ENCODE measurements around the gene ENG. TPM values are rescaled to one million over a fixed set of nuclear protein-coding genes. Genes with fewer than 3 reads are reported as not detected.

ENG gene
- total RNA-seq, 1 donor from 2014 or later = 130 TPM

- TF ChIP-seq POLR2A (IDR thresholded peaks at IDR 0.05) = no peak
- no peak for TF ChIP-seq CTCF (IDR thresholded peaks at IDR 0.05)
- peak; percentile 30 to 71 for TF ChIP-seq POLR2AphosphoS5 (IDR thresholded peaks at IDR 0.05; ENCODE audit: insufficient read depth in 1 of 2, low read depth in 1 of 2)
Measured at GRCh38 chr9:127833555-127833954, 20.9 kb downstream of the ENG start.

GRCh38 chr9:127832248-127832647 lies 22.2 kb downstream of the ENG start:
- Histone ChIP-seq H3K4me3 (no peak overlapping the region), H3K36me3 (no peaks in the 10 kb centered on the region), H3K27me3 (no peaks in the 10 kb centered on the region), H3K4me1 (peaks cover 76% of the 10 kb centered on the region), H3K27ac (peak overlapping the region; percentile 50), H3K9me3 (no peaks in the 10 kb centered on the region)
- no peak for DNase-seq (ENCODE audit: extremely low spot score in 2 of 2)
- TF ChIP-seq CTCF (IDR thresholded peaks at IDR 0.05) (no peak), POLR2AphosphoS5 (IDR thresholded peaks at IDR 0.05; ENCODE audit: insufficient read depth in 1 of 2, low read depth in 1 of 2) (no peak), POLR2A (IDR thresholded peaks at IDR 0.05) (no peak)
- intact Hi-C loops (cut with DNase I) = no loop called here

More at GRCh38 chr9:127833555-127833954, 20.9 kb downstream of the ENG start:
- H3K4me1 ChIP-seq = peaks cover 76% of the 10 kb centered on the region
- H3K9me3 ChIP-seq = no peaks in the 10 kb centered on the region
- peak overlapping the region; percentile 72 for H3K27ac ChIP-seq
- no peaks in the 10 kb centered on the region for H3K27me3 ChIP-seq
- intact Hi-C loops (cut with DNase I) = no loop called here
- no peaks in the 10 kb centered on the region for H3K36me3 ChIP-seq
- no peak for DNase-seq (ENCODE audit: extremely low spot score in 2 of 2)
- H3K4me3 ChIP-seq = no peak overlapping the region

- Histone ChIP-seq H3K27me3 (no peaks in the 10 kb centered on the region), H3K4me1 (peaks cover 68% of the 10 kb centered on the region), H3K27ac (peak overlapping the region; percentile 81), H3K36me3 (peaks cover 0 to 7% of the 10 kb centered on the region in 2 donors), H3K4me3 (no peak overlapping the region), H3K9me3 (no peaks in the 10 kb centered on the region)
- no peak for TF ChIP-seq POLR2AphosphoS5 (IDR thresholded peaks at IDR 0.05; ENCODE audit: insufficient read depth in 1 of 2, low read depth in 1 of 2)
- TF ChIP-seq CTCF (IDR thresholded peaks at IDR 0.05) = no peak
- TF ChIP-seq POLR2A (IDR thresholded peaks at IDR 0.05) = no peak
- no peak for DNase-seq (ENCODE audit: extremely low spot score in 2 of 2)
- intact Hi-C loops (cut with DNase I) = no loop called here
Measured at GRCh38 chr9:127829205-127829906, 25.1 kb downstream of the ENG start.

- intact Hi-C loops (cut with DNase I) = no loop called here
- H3K4me1 ChIP-seq = peaks cover 61% of the 10 kb centered on the region
- no peaks in the 10 kb centered on the region for H3K27me3 ChIP-seq
- peak overlapping the region; percentile 81 for H3K27ac ChIP-seq
- DNase-seq (ENCODE audit: extremely low spot score in 2 of 2) = peak in 1 of 2 donors; percentile 95
- TF ChIP-seq POLR2AphosphoS5 (IDR thresholded peaks at IDR 0.05; ENCODE audit: insufficient read depth in 1 of 2, low read depth in 1 of 2) (peak in 1 of 2 donors; percentile 90), POLR2A (IDR thresholded peaks at IDR 0.05) (peak in 1 of 2 donors; percentile 67), CTCF (IDR thresholded peaks at IDR 0.05) (no peak)
- no peaks in the 10 kb centered on the region for H3K9me3 ChIP-seq
- H3K4me3 ChIP-seq = peak overlapping the region; percentile 27 to 45
- H3K36me3 ChIP-seq = peaks cover 0 to 14% of the 10 kb centered on the region in 2 donors
Measured at GRCh38 chr9:127828262-127829031, 26.0 kb downstream of the ENG start.
